Measurements from ENCODE around the gene MAGI2.

DNA sequence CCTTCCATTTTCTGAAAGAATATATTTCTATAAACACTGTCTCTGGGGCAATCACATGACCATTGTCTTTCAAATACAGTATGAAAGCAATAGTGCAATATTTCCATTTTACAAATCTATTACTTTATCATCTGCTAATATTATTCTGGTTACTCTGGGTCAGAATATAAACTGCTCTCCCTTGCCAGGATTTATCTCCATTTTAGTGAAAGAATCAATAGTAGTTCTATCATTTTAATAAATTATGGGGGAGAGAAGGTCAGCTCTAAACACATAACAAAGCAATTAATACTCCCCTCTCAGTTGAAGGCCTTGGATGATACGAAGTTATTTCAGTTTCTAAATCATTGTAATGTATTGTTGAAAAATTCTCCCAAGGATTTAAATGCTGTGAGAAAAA, 608.3 kb downstream of the MAGI2 start:
- TF ChIP-seq POLR2A (IDR thresholded peaks at IDR 0.05), result no peak
- TF ChIP-seq CTCF (IDR thresholded peaks at IDR 0.05), result no peak
